HG02973 (cell line): ENCODE results near the gene SHH.

Experiments used
- ATAC-seq: cut with Tn5 transposase; IDR thresholded peaks from one replicate; pipeline ENCODE4 v1.9.1; 2021; ENCODE audit warnings: moderate library complexity; ENCODE audit not compliant: unreplicated experiment

Gene SHH

GRCh38 chr7:155794196-155794595 lies 18.1 kb downstream of the SHH start:
- no peak for ATAC-seq

- ATAC-seq = no peak
These were observed 18.5 kb downstream of the SHH start for GRCh38 chr7:155793720-155794119.

DNA sequence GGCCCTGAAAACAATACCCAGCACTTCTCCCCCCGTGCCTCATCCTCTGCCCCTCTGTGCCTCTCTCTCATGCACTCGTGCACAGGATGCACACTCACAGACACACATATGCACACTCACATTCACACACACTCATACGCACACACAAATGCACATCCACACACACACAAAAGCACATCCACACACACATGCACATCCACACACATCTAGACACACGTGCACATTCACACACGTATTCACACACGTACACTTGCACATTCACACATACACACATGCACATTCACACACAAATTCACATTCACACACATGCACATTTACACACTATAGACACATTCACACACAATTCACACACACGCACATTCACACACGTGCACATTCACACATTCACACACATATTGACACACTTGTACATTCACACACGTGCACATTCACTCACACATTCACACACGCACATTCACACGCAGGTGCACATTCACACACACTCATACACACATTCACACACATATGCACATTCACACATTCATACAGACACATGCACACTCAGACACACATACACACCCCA lies 19.2 kb downstream of the SHH start:
- ATAC-seq = no peak

DNA sequence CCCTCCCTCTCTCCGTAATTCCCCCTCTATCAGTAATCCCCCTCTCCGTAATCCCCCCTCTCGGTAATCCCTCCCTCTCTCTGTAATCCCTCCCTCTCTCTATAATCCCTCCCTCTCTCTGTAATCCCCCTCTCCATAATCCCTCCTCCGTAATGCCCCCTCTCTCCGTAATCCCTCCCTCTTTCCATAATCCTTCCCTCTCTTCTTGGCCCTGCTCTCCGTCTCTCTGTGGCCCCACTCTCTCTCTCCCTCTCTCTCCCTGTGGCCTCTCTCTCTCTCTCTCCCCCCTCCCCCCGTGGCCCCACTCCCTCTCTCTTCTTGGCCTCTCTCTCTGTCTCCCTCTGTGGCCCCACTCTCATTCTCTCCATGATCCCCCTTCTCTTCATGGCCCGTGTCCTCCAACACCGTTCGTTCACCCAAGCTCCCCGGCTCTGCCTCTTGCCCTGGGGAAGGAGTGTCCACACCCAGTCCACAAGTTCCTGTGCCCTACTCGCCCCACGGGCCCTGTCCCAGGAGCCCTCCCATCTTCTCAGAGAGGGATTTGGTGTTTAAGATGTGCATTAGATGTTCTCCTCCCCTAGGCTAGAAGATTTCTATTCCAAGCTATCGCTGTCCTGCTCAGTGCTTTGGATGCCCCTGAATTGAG lies 19.8 kb downstream of the SHH start:
- no peak for ATAC-seq

DNA sequence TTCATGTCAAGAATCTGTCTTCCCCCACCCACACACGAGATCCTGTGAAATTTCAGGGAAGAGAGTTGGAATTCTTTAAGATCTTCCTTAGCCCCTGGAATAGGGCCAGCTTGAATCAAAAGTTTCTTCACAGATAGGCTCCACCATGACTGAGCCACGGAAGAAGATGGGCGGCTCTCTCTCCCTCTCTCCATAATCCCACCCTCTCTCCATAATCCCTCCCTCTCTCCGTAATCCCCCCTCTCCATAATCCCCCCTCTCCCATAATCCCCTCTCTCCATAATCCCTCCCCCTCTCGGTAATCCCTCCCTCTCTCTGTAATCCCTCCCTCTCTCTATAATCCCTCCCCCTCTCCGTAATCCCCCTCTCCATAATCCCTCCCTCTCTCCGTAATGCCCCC lies 20.4 kb downstream of the SHH start:
- ATAC-seq = no peak

DNA sequence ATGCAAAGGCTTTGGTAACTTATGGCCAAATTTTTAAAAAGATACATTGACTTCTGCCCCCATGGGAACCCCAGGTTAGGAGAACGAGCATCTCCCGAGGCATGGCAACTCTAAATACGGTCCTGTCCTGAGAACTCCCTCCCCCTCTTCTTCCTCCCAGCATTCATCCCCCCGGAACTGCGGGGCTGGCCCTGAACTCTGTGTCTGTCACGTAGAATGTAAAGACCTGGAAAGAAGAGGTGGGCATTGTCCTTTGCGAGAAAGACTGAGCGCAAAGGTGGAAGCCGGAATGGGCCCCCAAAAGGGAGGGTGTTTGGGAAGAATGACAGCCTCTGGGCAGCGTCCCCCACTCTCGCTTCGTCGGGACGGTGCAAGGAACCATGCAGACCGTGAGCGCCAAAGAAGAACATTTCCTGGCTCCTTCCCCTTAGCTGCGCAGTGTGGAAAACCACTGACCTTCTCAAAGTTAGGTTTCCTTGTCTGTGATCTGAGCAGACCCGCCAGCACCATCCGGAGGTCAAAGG lies 21.0 kb downstream of the SHH start:
- no peak for ATAC-seq

DNA sequence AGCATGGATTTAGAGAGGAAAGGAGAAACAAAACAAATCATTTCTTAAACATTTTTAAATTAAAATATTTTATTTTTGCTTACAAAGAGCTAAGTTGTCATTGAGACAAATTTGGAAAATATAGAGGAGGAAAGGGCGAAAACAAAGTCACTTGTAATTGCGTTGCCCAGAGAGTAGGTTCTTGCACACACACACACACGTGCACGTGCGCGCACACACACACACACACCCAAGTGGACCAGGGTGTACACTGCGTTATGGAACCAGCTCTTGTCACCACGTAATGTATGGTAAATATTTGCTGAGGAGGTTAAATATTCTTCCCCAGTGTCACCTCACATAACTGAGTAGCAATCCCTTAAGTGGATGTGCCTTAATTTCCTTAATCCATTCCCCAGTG lies 21.6 kb downstream of the SHH start:
- no peak for ATAC-seq

DNA sequence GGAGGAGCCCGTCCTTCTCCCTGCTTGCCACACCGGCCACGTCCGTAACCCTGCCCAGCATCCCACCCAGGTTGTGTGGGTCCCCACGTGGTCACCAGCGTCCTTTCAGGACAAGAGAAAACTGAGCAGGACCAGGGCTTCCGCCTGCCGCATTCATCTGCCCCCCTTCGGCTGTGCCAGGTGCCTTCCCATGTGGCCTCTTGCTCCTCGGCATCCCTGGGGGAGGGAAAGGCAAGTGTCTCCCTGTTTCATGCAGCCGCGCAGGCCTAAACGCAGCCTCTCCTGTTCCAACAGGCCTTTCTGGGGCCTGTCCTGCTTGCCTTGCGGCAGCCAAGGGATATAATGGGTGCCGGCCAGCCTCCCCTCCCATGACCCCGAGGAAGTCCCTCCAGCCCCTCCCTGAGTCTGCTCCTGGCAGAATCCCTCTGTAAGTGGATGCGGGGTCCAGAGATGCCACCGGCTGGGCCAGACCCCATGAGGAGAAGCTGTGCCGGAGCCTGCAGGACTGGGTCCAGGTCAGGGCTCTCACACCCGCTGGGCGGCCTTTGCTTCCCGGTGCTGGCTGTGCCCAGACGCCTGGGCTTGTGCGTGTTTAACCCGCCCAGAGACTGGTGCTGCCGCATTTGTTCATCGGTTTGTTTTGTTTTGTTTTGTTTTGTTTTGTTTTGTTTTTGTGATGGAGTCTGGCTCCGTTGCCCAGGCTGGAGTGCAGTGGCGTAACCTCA lies 23.1 kb downstream of the SHH start:
- ATAC-seq = no peak

DNA sequence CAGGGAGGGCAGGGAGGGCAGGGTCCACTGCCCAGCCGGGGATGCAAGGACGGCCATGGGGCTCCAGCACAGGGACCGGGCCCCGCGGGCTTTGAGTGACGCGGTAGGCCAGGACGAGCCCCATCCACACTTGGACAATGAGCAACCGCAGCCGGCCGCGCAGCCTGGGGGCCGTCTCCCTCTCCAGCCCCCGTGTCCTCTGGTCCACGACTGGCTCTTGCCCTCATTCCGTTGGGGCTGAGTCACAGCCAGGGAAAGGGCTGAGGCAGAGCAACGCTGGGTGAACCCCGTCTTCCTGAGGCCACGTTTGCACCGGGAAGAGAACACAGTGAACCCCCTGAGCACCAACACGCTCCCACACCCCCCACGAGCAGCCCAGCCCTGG lies 23.7 kb downstream of the SHH start:
- no peak for ATAC-seq

- ATAC-seq = no peak
These were observed 25.0 kb downstream of the SHH start for GRCh38 chr7:155787171-155787851.

DNA sequence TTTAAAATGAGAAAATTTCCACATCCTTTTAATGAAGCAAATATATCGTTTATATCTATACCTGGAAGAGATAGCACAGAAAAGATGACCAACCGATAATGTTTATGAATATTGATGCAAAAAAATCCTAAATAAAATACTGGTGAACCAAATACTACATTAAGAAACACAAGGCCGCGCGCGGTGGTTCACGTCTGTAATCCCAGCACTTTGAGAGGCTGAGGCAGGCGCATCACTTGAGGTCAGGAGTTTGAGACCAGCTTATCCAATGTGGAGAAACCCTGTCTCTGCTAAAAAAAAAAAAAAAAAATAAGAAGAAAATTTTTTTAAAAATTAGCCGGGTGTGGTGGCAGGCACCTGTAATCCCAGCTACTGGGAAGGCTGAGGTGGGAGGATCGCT lies 25.8 kb downstream of the SHH start:
- ATAC-seq = no peak

DNA sequence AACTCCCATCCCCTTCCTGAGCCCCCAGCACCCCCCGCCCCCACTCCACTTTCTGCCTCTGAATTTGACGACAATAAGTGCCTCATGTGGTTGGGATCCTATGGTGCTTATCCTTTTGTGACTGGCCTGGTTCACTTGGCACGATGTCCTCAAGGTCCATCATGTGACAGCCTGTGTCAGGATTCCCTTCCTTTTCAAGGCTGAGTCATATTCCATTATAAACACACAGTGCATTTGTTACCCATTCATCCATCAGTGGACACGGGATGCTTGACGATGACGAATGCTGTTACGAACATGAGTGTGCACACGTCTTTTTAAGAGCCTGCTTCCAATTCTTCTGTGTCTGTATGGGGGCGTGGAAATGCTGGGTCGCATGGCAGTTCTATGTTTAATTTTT lies 26.7 kb downstream of the SHH start:
- ATAC-seq = no peak

- ATAC-seq = no peak
These were observed 29.8 kb downstream of the SHH start for GRCh38 chr7:155782466-155782865.

DNA sequence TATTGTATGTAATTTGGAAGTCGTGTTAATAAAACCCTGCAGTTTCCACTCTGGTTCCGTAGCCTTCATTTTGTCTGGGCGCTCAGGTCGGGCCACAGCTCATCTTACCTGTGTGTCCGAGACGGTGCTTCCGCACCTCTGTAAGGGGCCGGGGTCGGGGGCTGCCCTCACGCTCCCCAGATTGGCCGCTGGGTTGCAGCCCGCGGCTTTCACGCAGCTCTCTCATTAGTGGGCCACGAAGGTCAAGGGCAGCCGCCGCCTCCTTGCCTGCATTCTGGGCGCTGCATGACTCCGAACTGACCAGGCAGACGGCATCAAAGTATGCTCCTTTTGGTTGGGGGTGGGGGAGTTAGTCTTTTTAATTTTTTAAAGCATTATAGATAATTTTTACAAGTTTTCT lies 30.8 kb downstream of the SHH start:
- no peak for ATAC-seq

DNA sequence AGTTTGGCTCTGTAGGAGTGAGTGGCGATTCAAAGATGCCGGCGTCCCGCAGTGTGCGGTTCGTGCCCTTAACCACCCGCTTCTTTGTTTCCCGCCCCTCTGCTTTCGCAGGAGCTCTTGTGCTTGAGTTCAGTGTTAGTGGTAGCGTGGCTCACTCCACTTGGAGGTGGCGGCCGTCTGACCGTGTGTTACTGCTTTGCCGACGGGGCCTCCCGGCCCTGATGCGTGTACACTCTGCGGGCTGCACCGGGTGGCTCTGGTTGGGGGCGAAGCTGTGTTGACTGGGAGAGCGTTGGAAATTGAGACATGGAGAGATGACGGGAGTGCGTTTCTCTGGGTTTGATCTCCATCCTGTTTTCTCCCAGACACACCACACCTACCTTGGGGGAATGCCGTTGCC lies 31.4 kb downstream of the SHH start:
- no peak for ATAC-seq

- no peak for ATAC-seq
These were observed 33.9 kb downstream of the SHH start for GRCh38 chr7:155778349-155778748.

DNA sequence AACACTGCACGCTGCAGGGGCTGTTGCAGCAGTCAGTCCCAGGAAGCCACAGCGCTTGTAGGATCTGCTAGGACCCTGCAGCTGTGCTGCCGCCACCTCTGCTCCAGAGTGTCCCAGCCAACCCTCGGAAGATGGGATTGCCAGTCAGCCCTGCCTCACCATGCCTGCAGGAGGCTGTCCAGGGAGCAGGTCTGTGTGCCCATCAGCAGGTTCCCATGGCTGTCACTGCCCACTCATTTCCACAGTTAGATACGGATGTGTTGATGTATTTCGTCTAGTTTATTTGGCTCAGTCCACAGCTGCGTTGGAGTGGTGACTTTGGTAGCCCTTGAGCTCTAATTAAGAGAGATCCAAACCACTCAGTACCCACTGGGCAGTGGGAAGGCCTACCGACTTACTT lies 35.7 kb downstream of the SHH start:
- no peak for ATAC-seq

- no peak for ATAC-seq
These were observed 36.6 kb downstream of the SHH start for GRCh38 chr7:155775691-155776090.

DNA sequence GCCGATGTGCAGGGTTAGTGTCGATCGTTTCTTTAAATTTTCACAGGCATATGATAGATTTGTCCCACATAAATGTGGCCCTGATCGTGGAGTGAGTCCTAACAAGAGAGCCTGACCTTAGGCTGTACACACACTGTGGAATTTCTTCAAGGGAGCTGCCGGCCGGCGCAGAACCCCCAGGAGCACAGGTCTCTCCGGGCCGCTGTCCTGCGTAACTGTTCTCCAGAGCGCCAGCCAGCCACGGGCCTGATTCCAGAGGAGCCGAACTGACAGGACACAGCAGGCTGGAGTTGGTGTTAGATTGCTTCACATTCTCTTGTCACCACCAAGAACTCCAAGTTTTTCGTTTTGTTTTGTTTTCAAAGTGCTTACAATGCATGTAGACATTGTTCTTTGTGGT lies 37.3 kb downstream of the SHH start:
- no peak for ATAC-seq

GRCh38 chr7:155773531-155773930 lies 38.7 kb downstream of the SHH start:
- no peak for ATAC-seq

DNA sequence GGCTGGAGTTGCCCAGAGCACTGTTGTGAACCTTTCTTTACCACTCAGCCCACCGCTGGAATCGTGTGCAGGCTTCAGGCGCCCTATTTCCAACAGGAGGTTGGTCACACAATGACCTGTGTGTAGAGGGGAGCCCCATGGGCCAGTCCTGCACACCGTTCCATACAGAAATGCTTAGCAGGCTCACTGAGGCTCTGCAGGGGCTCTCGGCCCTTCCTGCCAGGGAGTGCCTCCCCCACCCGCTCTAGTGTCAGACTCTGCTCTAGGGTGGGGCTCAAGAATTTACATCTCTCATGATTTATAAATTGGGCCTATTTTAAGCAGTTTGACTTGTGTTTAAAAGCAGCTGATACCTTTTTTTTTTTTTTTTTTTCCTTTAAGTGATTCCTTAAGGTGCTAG lies 42.0 kb downstream of the SHH start:
- ATAC-seq = no peak

GRCh38 chr7:155769701-155770100 lies 42.6 kb downstream of the SHH start:
- ATAC-seq = no peak
